Transverse colon (tissue), 4 donors: ENCODE measurements around the gene HID1.

Experiments used
- CTCF ChIP-seq, 5 experiments: fragments of 200-600 bp in 3 of 5; fragments of 450-650 bp in 2 of 5; sonication (generic) in 3 of 5; IDR thresholded peaks; 1 replicate in 2 of 5; 2 replicates in 3 of 5; pipeline ENCODE4 v1.5.1; 2016 to 2017; ENCODE audit warnings: antibody characterized with exemption in 5 of 5, inconsistent platforms in 3 of 5, mild to moderate bottlenecking in 2 of 5, moderate library complexity in 1 of 5
- POLR2AphosphoS5 ChIP-seq, 3 donors: sonication (generic); formaldehyde crosslinking; IDR thresholded peaks; one replicate each; pipeline ENCODE4 v1.6.1; 2016; ENCODE audit warnings: antibody characterized with exemption in 3 of 3

DNA sequence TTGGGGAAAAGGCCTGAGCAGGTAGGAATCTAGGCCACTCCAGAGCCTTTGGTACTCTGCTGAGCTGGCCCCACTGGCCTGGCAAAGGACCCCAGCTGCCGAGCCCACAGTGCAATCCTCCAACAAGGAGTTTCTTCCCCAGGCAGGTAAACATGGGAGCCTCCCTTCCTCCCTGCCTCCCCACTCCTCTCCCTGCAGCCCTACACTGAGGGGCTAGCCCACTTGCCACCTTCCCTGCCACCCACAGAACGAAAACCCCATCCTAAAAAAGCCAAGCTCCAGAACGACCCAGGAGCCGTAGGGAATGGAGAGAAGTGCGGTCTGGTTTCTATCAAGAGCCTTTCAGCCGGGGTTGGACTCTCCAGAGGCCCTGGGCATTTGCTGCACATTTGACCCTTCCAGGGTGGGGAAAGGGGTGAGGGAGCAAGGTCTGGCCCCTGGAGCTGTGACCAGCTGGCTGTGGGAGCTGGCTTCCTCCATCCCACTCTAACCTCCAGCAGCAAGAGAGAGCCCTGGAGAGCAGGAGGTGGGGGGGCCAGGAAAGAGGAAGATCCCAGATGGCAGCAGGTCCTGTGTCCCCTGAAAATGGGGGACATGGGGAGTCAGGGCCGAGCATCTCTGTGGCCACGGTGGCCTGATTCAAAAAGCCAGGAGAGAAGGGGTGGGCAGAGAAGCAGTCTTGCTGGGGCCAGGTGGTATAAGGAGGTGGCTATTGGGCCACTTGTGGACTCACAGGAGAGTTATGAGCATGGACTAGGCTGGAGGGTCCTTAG, 1.3 kb downstream of the HID1 start:
- no peak for TF ChIP-seq CTCF (IDR thresholded peaks at IDR 0.05)
- no peak for TF ChIP-seq POLR2AphosphoS5 (IDR thresholded peaks at IDR 0.05)
